ENCODE results near the gene TSPAN6.

GRCh38 chrX:100587861-100588260 is 48.7 kb downstream of the TSPAN6 start:
- TF ChIP-seq CTCF (IDR thresholded peaks at IDR 0.05; ENCODE audit: low read depth, low read length) (no peak), EZH2phosphoT487 (IDR thresholded peaks at IDR 0.05; ENCODE audit: low read depth) (no peak)

Measured in OCI-LY3 (cell line).